Left ventricle myocardium inferior (tissue), 1 donor: ENCODE results near the gene RAB6A. TPM values are rescaled to one million over a fixed set of nuclear protein-coding genes. Genes with fewer than 3 reads are reported as not detected.

ENCODE experiments used
- DNase-seq: peaks from one replicate; pipeline ENCODE4 v3.0.0-alpha.2; 2020
- H3K27ac ChIP-seq: fragments of 200-600 bp; replicated peaks from 2 replicates; pipeline ENCODE4 v1.8.0; 2021
- H3K27me3 ChIP-seq: fragments of 200-600 bp; 2 replicates; pipeline ENCODE4 v1.8.0; 2021; ENCODE audit warnings: low read depth
- H3K36me3 ChIP-seq: fragments of 200-600 bp; 2 replicates; pipeline ENCODE4 v1.8.0; 2021
- H3K4me1 ChIP-seq: fragments of 200-600 bp; 2 replicates; pipeline ENCODE4 v1.8.0; 2021
- H3K4me3 ChIP-seq: fragments of 200-600 bp; 2 replicates; pipeline ENCODE4 v1.8.0; 2021; ENCODE audit warnings: mild to moderate bottlenecking, moderate library complexity
- H3K9me3 ChIP-seq: fragments of 200-600 bp; replicated peaks from 2 replicates; pipeline ENCODE4 v1.8.0; 2021
- intact Hi-C: fragments of 100-400 bp; cut with micrococcal nuclease; formaldehyde crosslinking; loops from one replicate; pipeline ENCODE4 v1.11.0; 2022
- total RNA-seq: library from RNA; stranded (reverse); fragmentation: NEBNext Ultra II Directional; extraction: Animal tissue kit (Norgen Biotek cat#: 25700); gene quantifications from one replicate; pipeline ENCODE4 v1.2.1, GENCODE V29; 2021
- TF ChIP-seq, protein P1 (sequence below): fragments of 200-600 bp; IDR thresholded peaks from 2 replicates; pipeline ENCODE4 v1.8.0; 2021; ENCODE audit warnings: antibody characterized with exemption, mild to moderate bottlenecking, borderline replicate concordance
- donor health status: DM: no; HTN: yes; CAD: no; lungs with severe emphysema.

Gene RAB6A
- total RNA-seq, 1 donor from 2014 or later: 98.3 TPM

DNA sequence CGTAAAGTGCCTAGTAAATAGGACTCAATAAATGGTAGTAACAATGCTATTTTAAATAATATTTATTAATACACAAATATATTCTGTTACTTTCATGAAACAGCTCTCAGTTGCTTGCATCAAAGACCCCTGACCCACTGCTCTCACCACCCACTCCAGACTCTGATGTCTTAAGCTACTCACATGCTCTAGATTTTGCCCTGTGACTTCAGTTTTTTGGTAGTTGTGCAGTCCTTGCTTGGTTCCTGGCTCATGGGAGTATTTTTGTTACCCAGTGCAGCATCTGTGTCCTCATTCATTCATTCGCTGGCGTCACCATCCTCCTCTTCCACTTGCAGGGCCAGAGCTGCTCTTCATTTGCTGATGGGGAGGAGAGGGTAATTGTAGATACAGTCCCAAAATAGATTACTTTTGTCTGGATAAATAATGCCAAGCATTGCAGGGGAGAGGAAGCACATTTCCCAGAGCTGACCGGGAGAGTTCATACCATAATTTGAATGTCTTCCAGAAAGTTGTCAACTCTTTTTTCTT lies 39.5 kb upstream of the RAB6A start:
- Histone ChIP-seq H3K36me3 (peaks cover 3% of the 10 kb centered on the region), H3K9me3 (no peaks in the 10 kb centered on the region), H3K27me3 (no peaks in the 10 kb centered on the region), H3K4me3 (no peak overlapping the region), H3K4me1 (peaks cover 8% of the 10 kb centered on the region), H3K27ac (no peak overlapping the region)
- intact Hi-C loops: no loop called here
- TF ChIP-seq, protein P1, sequence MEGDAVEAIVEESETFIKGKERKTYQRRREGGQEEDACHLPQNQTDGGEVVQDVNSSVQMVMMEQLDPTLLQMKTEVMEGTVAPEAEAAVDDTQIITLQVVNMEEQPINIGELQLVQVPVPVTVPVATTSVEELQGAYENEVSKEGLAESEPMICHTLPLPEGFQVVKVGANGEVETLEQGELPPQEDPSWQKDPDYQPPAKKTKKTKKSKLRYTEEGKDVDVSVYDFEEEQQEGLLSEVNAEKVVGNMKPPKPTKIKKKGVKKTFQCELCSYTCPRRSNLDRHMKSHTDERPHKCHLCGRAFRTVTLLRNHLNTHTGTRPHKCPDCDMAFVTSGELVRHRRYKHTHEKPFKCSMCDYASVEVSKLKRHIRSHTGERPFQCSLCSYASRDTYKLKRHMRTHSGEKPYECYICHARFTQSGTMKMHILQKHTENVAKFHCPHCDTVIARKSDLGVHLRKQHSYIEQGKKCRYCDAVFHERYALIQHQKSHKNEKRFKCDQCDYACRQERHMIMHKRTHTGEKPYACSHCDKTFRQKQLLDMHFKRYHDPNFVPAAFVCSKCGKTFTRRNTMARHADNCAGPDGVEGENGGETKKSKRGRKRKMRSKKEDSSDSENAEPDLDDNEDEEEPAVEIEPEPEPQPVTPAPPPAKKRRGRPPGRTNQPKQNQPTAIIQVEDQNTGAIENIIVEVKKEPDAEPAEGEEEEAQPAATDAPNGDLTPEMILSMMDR: no peak
- no peak for DNase-seq

DNA sequence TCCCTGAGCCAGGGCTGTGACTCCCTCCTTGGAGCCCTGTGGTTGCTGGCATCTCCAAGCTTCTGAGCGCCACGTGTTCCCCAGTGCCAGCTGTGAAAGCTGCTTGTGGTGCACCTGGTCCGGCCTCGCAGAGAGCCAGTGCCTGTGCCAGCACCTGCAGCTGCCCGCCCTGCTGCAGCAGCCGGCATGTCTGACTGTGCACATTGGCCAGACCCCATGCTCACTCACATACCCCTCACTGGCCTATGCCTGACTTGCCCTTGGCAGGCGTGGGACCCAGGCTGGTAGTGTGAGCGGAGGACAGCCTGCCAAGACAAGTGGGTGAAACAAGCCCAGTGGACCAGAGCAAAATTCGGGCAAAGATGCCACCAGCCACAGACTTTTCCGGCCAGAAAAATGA lies 36.6 kb upstream of the RAB6A start:
- Histone ChIP-seq H3K27me3 (no peaks in the 10 kb centered on the region), H3K4me1 (peaks cover 8% of the 10 kb centered on the region), H3K4me3 (no peak overlapping the region), H3K27ac (peak overlapping the region; percentile 28), H3K9me3 (no peaks in the 10 kb centered on the region), H3K36me3 (peaks cover 3% of the 10 kb centered on the region)
- intact Hi-C loops: no loop called here
- TF ChIP-seq, protein P1: no peak
- peak; percentile 53 for DNase-seq

DNA sequence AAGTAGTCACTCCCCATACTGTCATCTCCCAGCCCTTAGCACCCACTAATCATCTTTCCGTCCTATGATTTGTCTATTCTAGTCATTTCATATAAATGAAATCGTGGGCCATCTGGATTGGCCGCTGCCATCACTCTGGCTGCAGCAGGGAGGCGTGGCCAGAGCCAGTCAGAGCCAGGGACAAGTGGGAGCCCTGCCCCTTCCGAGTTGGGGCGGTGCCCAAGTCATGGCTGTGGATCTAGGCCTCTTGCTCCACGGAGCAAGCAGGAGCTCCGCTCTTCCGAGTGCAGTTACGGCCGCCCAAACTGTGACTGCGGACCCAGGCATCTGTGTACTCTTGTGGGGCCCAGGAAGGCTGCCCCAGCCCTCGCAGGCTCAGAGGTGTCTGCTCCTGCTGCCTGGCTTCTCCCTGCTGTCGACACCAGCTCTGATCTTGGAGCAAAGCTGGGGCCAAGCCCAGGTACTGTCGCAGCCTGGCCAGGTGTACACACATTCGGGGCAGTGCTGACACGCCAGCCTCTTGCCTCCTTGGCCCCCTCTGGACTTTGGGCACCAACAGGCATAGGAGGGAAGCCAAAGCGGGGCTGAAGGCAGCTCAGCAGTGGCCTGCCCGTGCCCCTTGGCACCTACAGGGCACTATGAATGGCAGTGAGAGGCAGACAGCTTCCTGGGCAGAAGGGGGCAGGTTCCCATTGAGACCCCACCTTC lies 35.2 kb upstream of the RAB6A start:
- peaks cover 8% of the 10 kb centered on the region for H3K4me1 ChIP-seq
- H3K36me3 ChIP-seq: peaks cover 3% of the 10 kb centered on the region
- intact Hi-C loops: no loop called here
- H3K4me3 ChIP-seq: no peak overlapping the region
- TF ChIP-seq, protein P1: no peak
- DNase-seq: peak; percentile 38
- H3K27ac ChIP-seq: peak overlapping the region; percentile 52
- H3K9me3 ChIP-seq: no peaks in the 10 kb centered on the region
- no peaks in the 10 kb centered on the region for H3K27me3 ChIP-seq

DNA sequence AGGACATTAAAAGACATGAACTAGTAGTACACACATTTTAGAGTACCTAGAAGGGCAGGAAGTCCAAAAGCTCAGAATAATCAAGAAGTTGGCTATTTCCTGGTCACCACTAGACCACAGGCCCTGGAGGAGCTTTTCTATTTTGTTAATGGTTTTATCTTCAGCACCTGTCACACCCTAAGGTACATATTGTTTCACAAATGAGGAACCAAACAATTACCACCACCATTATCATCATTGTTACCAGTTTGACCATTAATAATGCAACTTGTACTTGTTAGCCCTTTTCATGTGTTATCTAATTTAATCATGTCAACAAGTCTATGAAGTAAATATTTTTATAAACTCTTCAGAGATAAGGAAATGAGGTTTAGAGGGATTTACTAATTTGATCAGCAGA lies 31.7 kb upstream of the RAB6A start:
- H3K27ac ChIP-seq: no peak overlapping the region
- TF ChIP-seq, protein P1: no peak
- no peaks in the 10 kb centered on the region for H3K9me3 ChIP-seq
- H3K4me3 ChIP-seq: no peak overlapping the region
- H3K36me3 ChIP-seq: peaks cover 2% of the 10 kb centered on the region
- no peaks in the 10 kb centered on the region for H3K27me3 ChIP-seq
- no peak for DNase-seq
- intact Hi-C loops: no loop called here
- peaks cover 16% of the 10 kb centered on the region for H3K4me1 ChIP-seq

DNA sequence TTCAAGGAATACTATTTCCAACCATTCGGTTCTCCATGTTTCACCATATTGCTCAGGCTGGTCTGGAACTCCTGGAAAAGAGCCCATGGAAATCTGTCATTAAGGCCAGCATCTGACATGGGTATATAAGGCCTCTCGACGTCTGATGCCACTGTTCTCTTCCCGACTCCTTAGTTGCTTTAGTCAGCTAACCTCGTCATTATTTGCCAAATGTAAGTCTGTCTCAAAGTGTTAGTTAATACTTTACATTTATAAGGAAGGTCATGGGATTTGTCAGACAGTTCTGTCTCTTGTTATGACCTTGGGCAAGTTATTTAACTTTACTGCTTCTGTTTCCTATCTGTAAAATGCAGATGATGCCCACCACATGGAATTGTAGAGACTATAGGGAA lies 28.4 kb upstream of the RAB6A start:
- Histone ChIP-seq H3K27ac (peak overlapping the region; percentile 96), H3K9me3 (no peaks in the 10 kb centered on the region), H3K27me3 (no peaks in the 10 kb centered on the region), H3K4me1 (peaks cover 20% of the 10 kb centered on the region), H3K36me3 (no peaks in the 10 kb centered on the region), H3K4me3 (no peak overlapping the region)
- intact Hi-C loops: no loop called here
- DNase-seq: no peak
- TF ChIP-seq, protein P1: no peak
